Fibroblast of lung (primary cell): ENCODE measurements around the gene PANX2. TPM values are rescaled to one million over a fixed set of nuclear protein-coding genes. Genes with fewer than 3 reads are reported as not detected.

Experiments used
- DNase-seq, 2 donors: peaks; one replicate each; pipeline versions ENCODE4 v3.0.0 to v3.0.0-alpha.2; 2010; ENCODE audit warnings: low read depth in 2 of 2
- H2AFZ ChIP-seq: 2 replicates; pipeline ENCODE4 v1.5.1; 2012; ENCODE audit warnings: low read length, control low read depth, inconsistent platforms
- H3K27ac ChIP-seq: 2 replicates; pipeline ENCODE4 v1.5.1; 2011; ENCODE audit warnings: low read length, control low read depth; ENCODE audit not compliant: insufficient read depth
- H3K27me3 ChIP-seq: 2 replicates; pipeline ENCODE4 v1.5.1; 2011; ENCODE audit warnings: mild to moderate bottlenecking, low read length; ENCODE audit not compliant: control insufficient read depth, insufficient read depth
- H3K36me3 ChIP-seq: 2 replicates; pipeline ENCODE4 v1.5.1; 2011; ENCODE audit warnings: low read length; ENCODE audit not compliant: control insufficient read depth, insufficient read depth
- H3K4me1 ChIP-seq: 2 replicates; pipeline ENCODE4 v1.5.1; 2011; ENCODE audit warnings: low read length; ENCODE audit not compliant: control insufficient read depth, insufficient read depth; ENCODE audit errors: extremely low read depth
- H3K4me2 ChIP-seq: 2 replicates; pipeline ENCODE4 v1.5.1; 2011; ENCODE audit warnings: low read length, control low read depth; ENCODE audit not compliant: insufficient read depth; ENCODE audit errors: extremely low read depth
- H3K4me3 ChIP-seq, 4 experiments: fragments of 200-600 bp in 1 of 4; sonication (generic) in 1 of 4; replicated peaks in 1 of 4; 2 replicates each; pipeline ENCODE4 v1.5.1; 2011 to 2016; ENCODE audit warnings: low read length in 4 of 4, low read depth in 3 of 4, mild to moderate bottlenecking in 3 of 4, control low read depth in 2 of 4, inconsistent platforms in 1 of 4, mixed read lengths in 1 of 4; ENCODE audit not compliant: insufficient read depth in 1 of 4; ENCODE audit errors: control extremely low read depth in 1 of 4
- H3K79me2 ChIP-seq: 2 replicates; pipeline ENCODE4 v1.5.1; 2012; ENCODE audit warnings: mild to moderate bottlenecking, low read length, inconsistent platforms; ENCODE audit not compliant: control insufficient read depth, insufficient read depth
- H3K9ac ChIP-seq: 2 replicates; pipeline ENCODE4 v1.5.1; 2011; ENCODE audit warnings: mild to moderate bottlenecking, low read length, control low read depth; ENCODE audit not compliant: insufficient read depth
- H3K9me3 ChIP-seq: 2 replicates; pipeline ENCODE4 v1.5.1; 2012; ENCODE audit warnings: low read depth, low read length; ENCODE audit not compliant: control insufficient read depth, insufficient read depth
- H4K20me1 ChIP-seq: 2 replicates; pipeline ENCODE4 v1.5.1; 2011; ENCODE audit warnings: low read length; ENCODE audit not compliant: control insufficient read depth, insufficient read depth; ENCODE audit errors: extremely low read depth
- EZH2 ChIP-seq: IDR thresholded peaks from 2 replicates; pipeline ENCODE4 v1.5.1; 2012; ENCODE audit warnings: low read length, control low read depth, mild to moderate bottlenecking; ENCODE audit errors: missing control alignments
- polyA plus RNA-seq, 2 donors: library from polyadenylated mRNA; depleted of rRNA in 1 of 2; stranded (reverse) in 1 of 2; unstranded in 1 of 2; fragments of >200 nt; gene quantifications; 2 replicates each; pipeline ENCODE4 v1.2.1, GENCODE V29; 2011 to 2012; ENCODE audit warnings: missing spikeins in 1 of 2
- total RNA-seq: library from RNA; depleted of rRNA; stranded (reverse); fragments of >200 nt; gene quantifications from 2 replicates; pipeline ENCODE4 v1.2.1, GENCODE V29; 2014
- TF ChIP-seq, protein P1 (sequence below), 2 donors: IDR thresholded peaks in 1 of 2; conservative IDR thresholded peaks in 1 of 2; 1 replicate in 1 of 2; 2 replicates in 1 of 2; pipeline ENCODE4 v1.5.1; 2011 to 2012; ENCODE audit warnings: low read length in 2 of 2, control low read depth in 1 of 2, inconsistent platforms in 1 of 2, low read depth in 1 of 2, mild to moderate bottlenecking in 1 of 2

Gene PANX2
- total and polyA plus RNA-seq, 2 donors (not counting 1 experiment from before 2014, with no cell fraction given): 0.17 to 0.45 TPM

DNA sequence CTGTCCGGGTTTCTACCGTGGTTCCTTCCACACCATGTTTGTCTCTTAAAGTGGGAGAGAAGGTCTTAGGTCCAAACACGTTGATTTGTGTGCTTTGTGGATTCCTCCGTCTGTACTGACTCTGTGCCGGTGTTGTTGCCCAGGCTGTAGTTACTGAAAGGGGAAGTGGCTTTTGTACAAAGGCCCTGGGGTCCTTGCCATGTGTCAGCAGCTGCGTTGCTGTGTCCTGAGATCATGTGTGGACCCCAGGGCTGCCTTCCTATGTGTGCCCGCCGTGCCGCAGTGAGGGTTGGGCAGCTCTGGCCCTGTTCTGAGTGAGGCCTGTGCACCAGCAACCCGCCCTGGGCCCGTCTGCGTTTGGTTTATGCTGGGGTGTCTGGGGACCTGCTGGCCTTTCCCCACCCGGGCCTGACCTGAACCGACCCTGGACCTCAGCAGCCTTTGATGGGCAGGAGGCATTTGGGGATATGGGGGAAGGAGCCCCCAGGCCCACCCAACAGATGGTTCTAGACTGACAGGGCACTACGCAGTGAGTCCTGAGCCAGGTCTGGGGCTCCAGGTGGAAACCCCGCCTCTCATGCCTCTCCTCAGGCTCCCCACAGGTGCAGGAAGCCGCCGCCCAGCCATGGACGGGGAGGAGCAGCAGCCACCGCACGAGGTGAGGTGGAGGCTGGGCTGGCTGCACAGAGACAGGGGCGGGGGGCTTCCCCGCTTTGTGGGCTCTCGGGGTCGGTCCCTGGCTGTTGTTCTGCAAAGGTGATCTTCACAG lies 22.1 kb downstream of the PANX2 start:
- Histone ChIP-seq H3K9me3 (no peaks in the 10 kb centered on the region), H4K20me1 (no peaks in the 10 kb centered on the region), H3K4me1 (peaks cover 12% of the 10 kb centered on the region), H3K79me2 (peaks cover 37% of the 10 kb centered on the region), H3K27ac (no peak overlapping the region), H3K4me2 (no peak overlapping the region), H3K27me3 (no peaks in the 10 kb centered on the region), H3K9ac (no peak overlapping the region), H2AFZ (no peak overlapping the region), H3K36me3 (peaks cover 24% of the 10 kb centered on the region), H3K4me3 (no peak overlapping the region)
- TF ChIP-seq EZH2: no peak
- TF ChIP-seq, protein P1, sequence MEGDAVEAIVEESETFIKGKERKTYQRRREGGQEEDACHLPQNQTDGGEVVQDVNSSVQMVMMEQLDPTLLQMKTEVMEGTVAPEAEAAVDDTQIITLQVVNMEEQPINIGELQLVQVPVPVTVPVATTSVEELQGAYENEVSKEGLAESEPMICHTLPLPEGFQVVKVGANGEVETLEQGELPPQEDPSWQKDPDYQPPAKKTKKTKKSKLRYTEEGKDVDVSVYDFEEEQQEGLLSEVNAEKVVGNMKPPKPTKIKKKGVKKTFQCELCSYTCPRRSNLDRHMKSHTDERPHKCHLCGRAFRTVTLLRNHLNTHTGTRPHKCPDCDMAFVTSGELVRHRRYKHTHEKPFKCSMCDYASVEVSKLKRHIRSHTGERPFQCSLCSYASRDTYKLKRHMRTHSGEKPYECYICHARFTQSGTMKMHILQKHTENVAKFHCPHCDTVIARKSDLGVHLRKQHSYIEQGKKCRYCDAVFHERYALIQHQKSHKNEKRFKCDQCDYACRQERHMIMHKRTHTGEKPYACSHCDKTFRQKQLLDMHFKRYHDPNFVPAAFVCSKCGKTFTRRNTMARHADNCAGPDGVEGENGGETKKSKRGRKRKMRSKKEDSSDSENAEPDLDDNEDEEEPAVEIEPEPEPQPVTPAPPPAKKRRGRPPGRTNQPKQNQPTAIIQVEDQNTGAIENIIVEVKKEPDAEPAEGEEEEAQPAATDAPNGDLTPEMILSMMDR (conservative IDR thresholded peaks at IDR 0.05 in 1 of 2, IDR thresholded peaks at IDR 0.05 in 1 of 2; ENCODE audit: low read depth in 1 of 2, low read length in 2 of 2): no peak
- DNase-seq: no peak

DNA sequence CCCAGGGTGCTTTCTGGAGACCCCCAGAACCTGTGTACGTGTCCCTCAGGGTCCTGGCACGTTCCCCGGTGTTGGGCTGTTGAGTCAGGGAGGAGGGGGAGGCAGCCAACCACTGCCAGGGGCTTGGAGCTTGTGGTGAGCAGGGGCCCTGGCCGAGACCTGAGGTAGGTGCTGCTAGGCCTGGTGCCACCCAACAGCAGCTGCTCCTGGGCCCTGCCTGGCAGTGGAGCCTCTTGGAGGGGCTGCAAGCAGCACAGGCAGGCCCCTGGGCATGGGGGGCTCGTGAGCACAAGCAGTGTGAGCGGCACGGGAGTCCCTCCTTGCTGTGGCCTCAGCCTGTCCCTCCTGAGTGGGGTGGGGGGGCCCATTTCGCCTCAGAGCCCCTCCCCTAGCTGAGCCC lies 23.1 kb downstream of the PANX2 start:
- no peaks in the 10 kb centered on the region for H4K20me1 ChIP-seq
- H3K4me1 ChIP-seq: peaks cover 12% of the 10 kb centered on the region
- no peaks in the 10 kb centered on the region for H3K27me3 ChIP-seq
- no peak overlapping the region for H2AFZ ChIP-seq
- no peak overlapping the region for H3K4me3 ChIP-seq
- H3K9me3 ChIP-seq: no peaks in the 10 kb centered on the region
- no peak overlapping the region for H3K9ac ChIP-seq
- TF ChIP-seq, protein P1 (conservative IDR thresholded peaks at IDR 0.05 in 1 of 2, IDR thresholded peaks at IDR 0.05 in 1 of 2; ENCODE audit: low read depth in 1 of 2, low read length in 2 of 2): no peak
- TF ChIP-seq EZH2: no peak
- DNase-seq: no peak
- no peak overlapping the region for H3K27ac ChIP-seq
- H3K79me2 ChIP-seq: peaks cover 35% of the 10 kb centered on the region
- H3K4me2 ChIP-seq: no peak overlapping the region
- H3K36me3 ChIP-seq: peaks cover 26% of the 10 kb centered on the region

DNA sequence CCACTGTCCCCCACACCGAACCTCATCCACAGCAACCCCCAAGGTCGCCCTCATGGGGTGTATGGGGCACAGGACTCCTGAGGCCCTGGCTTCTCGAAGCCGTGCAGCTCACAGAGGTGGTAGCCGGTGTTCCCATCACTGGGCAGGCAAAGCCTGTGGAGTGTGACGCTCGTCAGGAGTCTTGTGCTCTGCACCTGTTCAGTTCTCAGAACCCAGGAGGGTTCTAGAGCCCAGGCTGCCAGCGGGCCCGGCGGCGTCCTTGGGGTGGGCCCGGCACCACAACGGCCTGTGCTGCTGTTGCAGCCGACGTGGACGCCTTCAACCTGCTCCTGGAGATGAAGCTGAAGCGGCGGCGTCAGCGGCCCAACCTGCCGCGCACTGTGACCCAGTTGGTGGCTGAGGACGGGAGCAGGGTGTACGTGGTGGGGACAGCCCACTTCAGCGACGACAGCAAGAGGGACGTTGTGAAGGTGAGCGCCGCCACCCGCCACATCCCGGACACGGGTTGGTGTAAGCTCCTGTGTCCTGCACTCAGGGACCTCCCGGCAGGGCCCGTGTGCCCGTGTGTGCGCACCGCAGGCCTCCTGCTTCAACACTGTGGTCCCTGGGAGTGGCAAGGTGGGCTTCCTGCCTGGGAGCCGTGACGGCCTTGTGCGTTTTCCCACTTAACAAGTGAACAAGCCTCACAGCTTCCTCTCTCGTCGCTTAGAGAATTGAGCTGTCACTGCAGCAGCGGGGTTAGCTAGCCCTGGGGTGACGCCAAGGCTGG lies 23.7 kb downstream of the PANX2 start:
- H3K79me2 ChIP-seq: peaks cover 31% of the 10 kb centered on the region
- H3K36me3 ChIP-seq: peaks cover 26% of the 10 kb centered on the region
- H3K27ac ChIP-seq: no peak overlapping the region
- H2AFZ ChIP-seq: no peak overlapping the region
- H3K4me2 ChIP-seq: no peak overlapping the region
- no peaks in the 10 kb centered on the region for H3K27me3 ChIP-seq
- DNase-seq: no peak
- H3K4me3 ChIP-seq: no peak overlapping the region
- peaks cover 12% of the 10 kb centered on the region for H3K4me1 ChIP-seq
- TF ChIP-seq, protein P1 (conservative IDR thresholded peaks at IDR 0.05 in 1 of 2, IDR thresholded peaks at IDR 0.05 in 1 of 2; ENCODE audit: low read depth in 1 of 2, low read length in 2 of 2): no peak
- no peak for TF ChIP-seq EZH2
- H3K9me3 ChIP-seq: no peaks in the 10 kb centered on the region
- H4K20me1 ChIP-seq: no peaks in the 10 kb centered on the region
- no peak overlapping the region for H3K9ac ChIP-seq
